Naive thymus-derived CD4-positive, alpha-beta T cell (primary cell): ENCODE results near the gene BCL7B. TPM values are rescaled to one million over a fixed set of nuclear protein-coding genes. Genes with fewer than 3 reads are reported as not detected.
"Not testable (repeated sequence)": the region's sequence is repeated elsewhere in the genome, so short reads cannot be mapped to it uniquely, and the experiment has no call there.

Experiments used
- ATAC-seq: fragments of 150-1000 bp; cut with Tn5 transposase; 2 replicates; pipeline ENCODE4 v1.10.0; 2021; ENCODE audit warnings: mild to moderate bottlenecking, moderate library complexity
- CTCF ChIA-PET: fragments of 350-600 bp; sonication (Branson Sonifier 250); formaldehyde crosslinking; loops from one replicate; lab custom pipeline; 2021; ENCODE audit warnings: antibody characterized with exemption; lab: Charles Lee
- POLR2A ChIA-PET: fragments of 350-600 bp; sonication (Branson Sonifier 250); formaldehyde crosslinking; loops from one replicate; lab custom pipeline; 2021; ENCODE audit warnings: antibody characterized with exemption, inconsistent platforms; lab: Charles Lee
- DNase-seq, 9 donors: peaks; one replicate each; pipeline versions ENCODE4 v3.0.0 to v3.0.0-alpha.2; 2020 to 2022; ENCODE audit warnings: mixed read lengths in 1 of 9
- H3K27ac ChIP-seq: one replicate; pipeline ENCODE4 v1.7.0; 2013; ENCODE audit warnings: mild to moderate bottlenecking, low read depth, low read length, moderate library complexity
- H3K27me3 ChIP-seq, 2 donors: one replicate each; pipeline ENCODE4 v1.7.0; 2013; ENCODE audit warnings: low read length in 2 of 2, mild to moderate bottlenecking in 2 of 2, moderate library complexity in 2 of 2; ENCODE audit not compliant: control insufficient read depth in 2 of 2, insufficient read depth in 2 of 2
- H3K36me3 ChIP-seq, 3 experiments: 1 replicate in 2 of 3; 2 replicates in 1 of 3; pipeline ENCODE4 v1.7.0; 2013; ENCODE audit warnings: low read length in 3 of 3, mild to moderate bottlenecking in 3 of 3, moderate library complexity in 1 of 3; ENCODE audit not compliant: insufficient read depth in 3 of 3, control insufficient read depth in 2 of 3
- H3K4me1 ChIP-seq, 2 donors: one replicate each; pipeline ENCODE4 v1.7.0; 2013; ENCODE audit warnings: low read length in 2 of 2, mild to moderate bottlenecking in 2 of 2, moderate library complexity in 1 of 2; ENCODE audit not compliant: control insufficient read depth in 2 of 2, insufficient read depth in 2 of 2
- H3K4me3 ChIP-seq: 2 replicates; pipeline ENCODE4 v1.7.0; 2013; ENCODE audit warnings: mild to moderate bottlenecking, low read length
- H3K9me3 ChIP-seq, 3 experiments: 1 replicate in 2 of 3; 2 replicates in 1 of 3; pipeline ENCODE4 v1.7.0; 2013; ENCODE audit warnings: low read length in 3 of 3; ENCODE audit not compliant: control insufficient read depth in 2 of 3
- H3K27ac Mint-ChIP-seq, 9 donors: one replicate each; pipeline ENCODE4 v1.8.0; 2020 to 2022; ENCODE audit warnings: mixed read lengths in 9 of 9, mild to moderate bottlenecking in 8 of 9, moderate library complexity in 5 of 9, inconsistent platforms in 2 of 9
- H3K27me3 Mint-ChIP-seq, 5 donors: one replicate each; pipeline ENCODE4 v1.8.0; 2021 to 2022; ENCODE audit warnings: mixed read lengths in 5 of 5, mild to moderate bottlenecking in 1 of 5
- H3K36me3 Mint-ChIP-seq, 5 donors: one replicate each; pipeline ENCODE4 v1.8.0; 2020 to 2022; ENCODE audit warnings: mixed read lengths in 5 of 5, mild to moderate bottlenecking in 3 of 5, inconsistent platforms in 1 of 5
- H3K4me1 Mint-ChIP-seq, 7 donors: one replicate each; pipeline ENCODE4 v1.8.0; 2020 to 2022; ENCODE audit warnings: mixed read lengths in 7 of 7, mild to moderate bottlenecking in 3 of 7, inconsistent platforms in 1 of 7
- H3K4me3 Mint-ChIP-seq, 10 donors: one replicate each; pipeline ENCODE4 v1.8.0; 2020 to 2022; ENCODE audit warnings: mild to moderate bottlenecking in 10 of 10, mixed read lengths in 10 of 10, moderate library complexity in 6 of 10, inconsistent platforms in 2 of 10
- H3K9me3 Mint-ChIP-seq, 11 donors: one replicate each; pipeline ENCODE4 v1.8.0; 2020 to 2022; ENCODE audit warnings: mixed read lengths in 11 of 11, mild to moderate bottlenecking in 4 of 11, inconsistent platforms in 1 of 11, moderate library complexity in 1 of 11
- intact Hi-C, 2 donors: fragments of 100-400 bp; cut with micrococcal nuclease; formaldehyde crosslinking; loops; one replicate each; pipeline ENCODE4 v1.15.1; 2023
- polyA plus RNA-seq, 2 donors: library from polyadenylated mRNA; unstranded; fragments of 300-500 nt; fragmentation: Illumina TruSeq; gene quantifications; one replicate each; pipeline ENCODE4 v1.2.3, GENCODE V29; 2021
- total RNA-seq, 6 experiments: library from RNA in 5 of 6; stranded (reverse) in 5 of 6; gene quantifications; 1 replicate in 5 of 6; 2 replicates in 1 of 6; pipeline ENCODE4 v1.2.3 and lab custom pipeline; 2021 to 2026

Gene BCL7B
- total and polyA plus RNA-seq, 7 experiments from 2014 or later: 57.3 to 118 (median 80.5) TPM

DNA sequence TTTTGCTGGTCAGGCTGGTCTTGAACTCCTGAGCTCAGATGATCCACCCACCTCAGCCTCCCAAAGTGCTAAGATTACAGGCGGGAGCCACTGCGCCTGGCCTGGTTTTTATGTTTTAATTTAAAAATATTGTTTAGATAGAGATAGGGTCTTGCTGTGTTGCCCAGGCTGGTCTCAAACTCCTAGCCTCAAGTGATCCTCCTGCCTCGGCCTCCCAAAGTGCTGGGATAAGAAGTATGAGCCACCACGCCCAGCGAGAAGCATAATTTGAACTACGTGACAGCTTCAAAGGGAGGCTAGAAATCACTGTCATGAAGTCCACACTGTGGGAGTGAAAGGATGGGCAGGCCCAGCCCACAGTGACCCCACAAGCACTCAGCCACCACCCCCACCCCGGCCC lies 21.6 kb downstream of the BCL7B start:
- H3K4me3 ChIP-seq, H3K27ac ChIP-seq, H3K4me1 Mint-ChIP-seq, intact Hi-C loops, POLR2A ChIA-PET, ATAC-seq, H3K4me3 Mint-ChIP-seq, H3K9me3 ChIP-seq, H3K4me1 ChIP-seq, H3K9me3 Mint-ChIP-seq, H3K27me3 ChIP-seq, H3K27me3 Mint-ChIP-seq, DNase-seq: not testable (repeated sequence)
- H3K36me3 ChIP-seq: peaks cover 17 to 53% (median 21%) of the 10 kb centered on the region in 3 experiments
- peaks cover 4 to 31% (median 16%) of the 10 kb centered on the region in 5 donors for H3K36me3 Mint-ChIP-seq
- H3K27ac Mint-ChIP-seq: peak overlapping the region in 1 of 9 donors; percentile 31
- CTCF ChIA-PET: interaction anchor here (0.6 kb wide), 1 partner anchor 12 kb away, joined by 8 read pairs; no protein-coding TSS in a partner anchor

DNA sequence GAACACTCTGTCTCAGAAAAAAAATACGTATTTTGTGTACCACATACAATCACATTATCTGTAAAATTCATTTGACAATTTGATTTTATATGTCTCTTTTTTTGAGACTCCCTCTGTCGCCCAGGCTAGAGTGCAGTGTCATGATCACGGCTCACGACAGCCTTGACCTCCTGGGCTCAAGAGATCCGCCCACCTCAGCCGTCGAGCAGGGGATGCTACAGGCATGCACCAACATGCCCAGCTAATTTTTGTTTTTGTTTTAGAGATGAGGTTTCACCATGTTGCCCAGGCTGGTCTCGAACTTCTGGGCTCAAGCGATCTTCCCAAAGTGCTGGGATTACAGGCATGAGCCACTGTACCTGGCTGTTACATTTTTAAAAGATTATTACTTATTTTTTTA lies 23.7 kb downstream of the BCL7B start:
- intact Hi-C loops: no loop called here
- no peaks in the 10 kb centered on the region for H3K9me3 Mint-ChIP-seq
- H3K4me1 Mint-ChIP-seq: no peaks in the 10 kb centered on the region
- Histone ChIP-seq H3K4me1 (no peaks in the 10 kb centered on the region), H3K27me3 (no peaks in the 10 kb centered on the region), H3K27ac (no peak overlapping the region), H3K36me3 (peaks cover 12 to 36% (median 12%) of the 10 kb centered on the region in 3 experiments), H3K9me3 (no peaks in the 10 kb centered on the region), H3K4me3 (no peak overlapping the region)
- DNase-seq (no peak), ATAC-seq (no peak)
- H3K36me3 Mint-ChIP-seq: peaks cover 4 to 22% (median 13%) of the 10 kb centered on the region in 5 donors
- no peaks in the 10 kb centered on the region for H3K27me3 Mint-ChIP-seq
- H3K27ac Mint-ChIP-seq: no peak overlapping the region
- POLR2A ChIA-PET: no interaction called here
- no peak overlapping the region for H3K4me3 Mint-ChIP-seq
- CTCF ChIA-PET: no interaction called here

DNA sequence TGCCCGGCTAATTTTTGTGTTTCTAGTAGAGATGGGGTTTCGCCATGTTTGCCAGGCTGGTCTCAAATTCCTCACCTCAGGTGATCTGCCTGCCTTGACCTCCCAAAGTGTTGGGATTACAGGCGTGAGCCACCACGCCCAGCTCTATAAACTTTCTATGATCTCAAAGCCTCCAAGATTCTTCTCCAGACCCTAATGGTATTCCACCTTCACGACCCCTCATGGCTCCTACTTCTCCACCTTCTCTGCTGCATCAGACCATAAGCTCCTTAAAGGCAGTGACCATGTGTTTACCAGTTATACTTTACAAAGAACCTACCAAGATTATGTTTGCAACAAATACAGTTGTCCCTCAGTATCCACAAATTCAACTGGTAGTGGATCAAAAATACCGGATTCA lies 25.3 kb downstream of the BCL7B start:
- intact Hi-C loops: no loop called here
- H3K27me3 Mint-ChIP-seq: no peaks in the 10 kb centered on the region
- no peak overlapping the region for H3K4me3 ChIP-seq
- H3K9me3 Mint-ChIP-seq: no peaks in the 10 kb centered on the region
- H3K4me1 ChIP-seq: peaks cover 2 to 3% of the 10 kb centered on the region in 2 donors
- H3K4me1 Mint-ChIP-seq: peaks cover 7 to 12% (median 10%) of the 10 kb centered on the region in 7 donors
- ATAC-seq: no peak
- peak overlapping the region in 3 of 9 donors; percentile 6 to 47 (median 34) for H3K27ac Mint-ChIP-seq
- no peaks in the 10 kb centered on the region for H3K27me3 ChIP-seq
- peaks cover 0 to 21% (median 0%) of the 10 kb centered on the region in 3 experiments for H3K36me3 ChIP-seq
- peaks cover 4 to 17% (median 8%) of the 10 kb centered on the region in 5 donors for H3K36me3 Mint-ChIP-seq
- DNase-seq: no peak
- no peaks in the 10 kb centered on the region for H3K9me3 ChIP-seq
- H3K4me3 Mint-ChIP-seq: no peak overlapping the region
- ChIA-PET POLR2A (no interaction called here), CTCF (no interaction called here)
- H3K27ac ChIP-seq: no peak overlapping the region

DNA sequence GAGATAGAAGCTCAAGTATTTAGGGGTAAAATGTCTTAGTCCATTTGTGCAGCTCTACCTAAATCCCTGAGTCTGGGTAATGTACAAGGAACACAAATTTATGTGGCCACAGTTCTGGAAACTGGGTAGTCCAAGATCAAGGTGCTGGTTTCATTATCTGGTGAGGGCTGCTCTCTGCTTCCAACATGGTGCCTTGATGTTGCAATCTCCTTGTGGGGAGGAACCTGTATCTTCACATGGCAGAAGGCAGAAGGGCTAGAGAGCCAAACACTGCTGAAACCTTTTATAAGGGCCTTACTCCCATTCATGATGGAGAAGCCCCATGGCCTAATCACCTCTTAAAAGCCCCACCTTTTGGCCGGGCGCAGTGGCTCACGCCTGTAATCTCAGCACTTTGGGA lies 26.7 kb downstream of the BCL7B start:
- ChIA-PET CTCF (no interaction called here), POLR2A (no interaction called here)
- Mint-ChIP-seq H3K9me3 (no peaks in the 10 kb centered on the region), H3K27ac (no peak overlapping the region), H3K4me1 (peaks cover 15 to 23% (median 18%) of the 10 kb centered on the region in 7 donors), H3K36me3 (peaks cover 0 to 11% (median 4%) of the 10 kb centered on the region in 5 donors), H3K4me3 (no peak overlapping the region), H3K27me3 (no peaks in the 10 kb centered on the region)
- Histone ChIP-seq H3K4me3 (no peak overlapping the region), H3K36me3 (peaks cover 0 to 7% (median 0%) of the 10 kb centered on the region in 3 experiments), H3K4me1 (peaks cover 7 to 9% of the 10 kb centered on the region in 2 donors), H3K27ac (no peak overlapping the region), H3K9me3 (no peaks in the 10 kb centered on the region), H3K27me3 (no peaks in the 10 kb centered on the region)
- ATAC-seq: no peak
- DNase-seq: no peak
- intact Hi-C loops: no loop called here

DNA sequence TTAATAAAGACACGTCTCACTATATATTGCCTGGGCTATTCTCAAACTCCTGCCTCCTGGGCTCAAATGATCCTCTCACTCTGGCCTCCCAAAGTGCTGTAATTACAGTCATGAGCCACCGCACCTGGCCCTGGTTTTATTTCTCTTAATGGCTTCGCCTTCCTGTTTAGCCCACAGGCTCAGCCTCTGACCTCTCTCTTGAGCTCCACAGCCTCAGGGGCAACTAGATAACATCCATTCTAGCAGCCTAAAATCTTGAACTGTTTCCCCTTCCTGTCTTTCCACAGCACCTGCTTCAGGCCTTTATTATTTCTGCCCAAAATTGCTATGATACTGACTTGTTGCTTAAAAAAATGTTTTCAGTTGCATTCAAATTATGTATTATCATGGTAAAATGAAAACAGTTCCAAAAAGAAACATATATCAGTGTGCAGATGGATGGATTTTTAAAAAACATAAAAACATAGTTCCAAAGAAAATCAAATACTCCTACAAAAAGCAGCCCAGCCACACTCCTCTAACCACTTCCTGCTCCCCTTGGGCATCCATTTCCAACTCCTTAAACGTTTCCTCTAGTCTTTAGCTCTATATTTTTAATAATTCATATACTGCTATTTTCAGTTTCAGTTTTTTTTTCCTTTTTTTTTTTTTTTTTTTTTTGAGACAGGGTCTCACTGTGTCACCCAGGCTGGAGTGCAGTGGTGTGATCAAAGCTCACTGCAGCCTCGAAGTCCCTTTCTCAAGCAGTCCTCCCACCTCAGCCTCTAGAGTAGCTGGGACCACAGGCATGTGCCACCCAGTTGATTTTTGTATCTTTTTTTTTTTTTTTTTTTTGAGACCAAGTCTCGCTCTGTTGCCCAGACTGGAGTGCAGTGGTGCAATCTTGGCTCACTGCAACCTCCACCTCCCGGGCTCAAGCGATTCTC lies 30.3 kb downstream of the BCL7B start:
- peak overlapping the region; percentile 53 for H3K27ac ChIP-seq
- Mint-ChIP-seq H3K27me3 (no peaks in the 10 kb centered on the region), H3K9me3 (peaks cover 0 to 2% (median 0%) of the 10 kb centered on the region in 11 donors), H3K36me3 (peaks cover 0 to 7% (median 1%) of the 10 kb centered on the region in 5 donors), H3K4me3 (peak overlapping the region; percentile 35 to 79 (median 58)), H3K4me1 (peaks cover 31 to 51% (median 41%) of the 10 kb centered on the region in 7 donors), H3K27ac (peak overlapping the region; percentile 68 to 92 (median 86))
- H3K36me3 ChIP-seq: no peaks in the 10 kb centered on the region
- ATAC-seq (no peak), DNase-seq (peak in 2 of 9 donors; percentile 17 to 24)
- no peaks in the 10 kb centered on the region for H3K9me3 ChIP-seq
- no peak overlapping the region for H3K4me3 ChIP-seq
- ChIA-PET CTCF (interaction anchor here (0.7 kb wide), 2 partner anchors 11 to 51 kb away, joined by 4 read pairs; partner anchors contain the start of gene TBL2), POLR2A (interaction anchor here (1.0 kb wide), 1 partner anchor 30 kb away, joined by 3 read pairs; no protein-coding TSS in a partner anchor)
- H3K4me1 ChIP-seq: peaks cover 12 to 32% of the 10 kb centered on the region in 2 donors
- H3K27me3 ChIP-seq: no peaks in the 10 kb centered on the region
- intact Hi-C loops: loop anchor here in 1 of 2 donors (1.0 kb wide), 1 partner anchor 51 kb away; the partner anchor contains the start of gene TBL2

DNA sequence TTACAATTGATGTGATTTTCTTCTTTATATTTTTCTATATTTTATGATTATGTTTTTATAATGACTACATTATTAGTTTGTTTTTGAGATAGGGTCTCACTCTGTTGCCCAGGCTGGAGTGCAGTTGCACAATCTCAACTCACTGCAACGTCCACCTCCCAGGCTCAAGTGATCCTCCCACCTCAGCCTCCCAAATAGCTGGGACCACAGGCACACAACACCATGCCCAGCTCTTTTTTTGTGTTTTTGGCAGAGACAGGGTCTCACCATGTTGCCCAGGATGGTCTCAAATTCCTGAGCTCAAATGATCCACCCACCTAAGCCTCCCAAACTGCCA lies 31.4 kb downstream of the BCL7B start:
- Mint-ChIP-seq H3K4me3 (peak overlapping the region in 3 of 10 donors; percentile 5 to 76 (median 65)), H3K4me1 (peaks cover 32 to 53% (median 43%) of the 10 kb centered on the region in 7 donors), H3K27ac (peak overlapping the region in 3 of 9 donors; percentile 81 to 89 (median 85))
- Histone ChIP-seq H3K27ac (peak overlapping the region; percentile 58), H3K4me1 (peaks cover 12 to 32% of the 10 kb centered on the region in 2 donors)
- H3K9me3 Mint-ChIP-seq, H3K4me3 ChIP-seq, H3K27me3 ChIP-seq, ATAC-seq, H3K27me3 Mint-ChIP-seq, H3K36me3 Mint-ChIP-seq, H3K9me3 ChIP-seq, H3K36me3 ChIP-seq, intact Hi-C loops, DNase-seq: not testable (repeated sequence)
- ChIA-PET CTCF (interaction anchor here (0.6 kb wide), 1 partner anchor 257 kb away, joined by 5 read pairs; no protein-coding TSS in a partner anchor), POLR2A (interaction anchor here (0.9 to 1.2 kb wide), 3 partner anchors 24 to 52 kb away, joined by 4 to 8 read pairs (median 4); partner anchors contain the start of genes BCL7B and TBL2)
